ENCODE data around the gene ROM1. TPM values are rescaled to one million over a fixed set of nuclear protein-coding genes. Genes with fewer than 3 reads are reported as not detected.

The ROM1 gene, protein sequence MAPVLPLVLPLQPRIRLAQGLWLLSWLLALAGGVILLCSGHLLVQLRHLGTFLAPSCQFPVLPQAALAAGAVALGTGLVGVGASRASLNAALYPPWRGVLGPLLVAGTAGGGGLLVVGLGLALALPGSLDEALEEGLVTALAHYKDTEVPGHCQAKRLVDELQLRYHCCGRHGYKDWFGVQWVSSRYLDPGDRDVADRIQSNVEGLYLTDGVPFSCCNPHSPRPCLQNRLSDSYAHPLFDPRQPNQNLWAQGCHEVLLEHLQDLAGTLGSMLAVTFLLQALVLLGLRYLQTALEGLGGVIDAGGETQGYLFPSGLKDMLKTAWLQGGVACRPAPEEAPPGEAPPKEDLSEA
- 3.7 and 5.5 TPM in 2 replicates for total RNA-seq

GRCh38 chr11:62612366-62613290, at the start of gene ROM1, which contains the start of gene EML3:
Gene ROM1, plus strand, starts transcription at chr11:62613257. Its CDS starts 25 bp downstream, at chr11:62613282.
Gene EML3, minus strand, starts transcription at chr11:62612775. Its CDS starts 318 bp downstream, at chr11:62612457.

GRCh38 chr11:62573592-62574362, 39.3 kb upstream of the ROM1 start, which contains the start of gene EEF1G:
Gene EEF1G, minus strand, starts transcription at chr11:62573891. Its CDS starts 49 bp downstream, at chr11:62573842.

GRCh38 chr11:62591448-62592145, 21.5 kb upstream of the ROM1 start, which contains the start of gene TUT1:
Gene TUT1, minus strand, starts transcription at chr11:62591523. Its CDS starts 38 bp downstream, at chr11:62591485.

DNA sequence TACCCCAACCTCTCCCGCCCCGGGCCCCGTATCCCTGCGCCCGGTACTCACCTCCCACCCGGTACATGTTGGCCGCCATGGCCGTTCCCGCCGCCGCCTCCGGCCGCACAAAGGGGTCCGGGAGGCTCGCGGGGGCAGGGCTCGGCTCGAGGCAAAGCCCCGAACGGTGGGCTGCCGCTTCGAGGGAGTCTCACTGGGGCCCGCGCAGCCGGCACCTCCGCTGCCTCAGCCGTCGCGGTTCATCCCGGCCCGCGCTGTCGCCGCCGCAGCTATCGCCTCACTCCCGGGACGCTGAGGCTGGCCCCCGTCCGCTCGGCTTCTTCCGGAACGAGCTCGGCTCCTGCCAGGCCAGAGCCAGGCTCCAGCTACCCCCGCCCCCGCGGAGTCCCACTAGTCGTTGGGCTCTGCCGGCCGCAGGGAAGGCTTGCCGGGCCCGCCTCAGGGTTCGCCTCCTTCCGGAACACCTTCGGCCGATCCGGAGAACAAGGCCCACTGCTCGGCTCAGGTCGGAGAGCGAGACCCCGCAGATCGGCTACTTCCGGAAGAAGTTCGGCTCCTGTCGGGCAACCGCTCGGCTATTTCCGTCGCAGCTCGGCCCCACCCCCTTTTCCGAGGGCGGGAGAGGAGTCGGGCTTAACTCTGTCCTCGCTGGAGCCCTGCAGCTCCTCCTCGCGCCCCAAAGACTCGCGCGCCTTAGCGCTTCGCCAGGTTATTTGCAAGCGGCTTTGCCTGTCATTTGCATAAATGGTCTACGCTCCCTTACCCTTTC, 11.5 kb upstream of the ROM1 start, which contains the start of gene MTA2:
TSS of gene MTA2 (minus strand) at position 494 of the 769 bp plus-strand sequence. CDS start at position 79, 415 bp downstream.

GRCh38 chr11:62621567-62622470, 8.8 kb downstream of the ROM1 start, which contains the start of gene B3GAT3:
Gene B3GAT3, minus strand, starts transcription at chr11:62621986. Its CDS starts 39 bp downstream, at chr11:62621947.

DNA sequence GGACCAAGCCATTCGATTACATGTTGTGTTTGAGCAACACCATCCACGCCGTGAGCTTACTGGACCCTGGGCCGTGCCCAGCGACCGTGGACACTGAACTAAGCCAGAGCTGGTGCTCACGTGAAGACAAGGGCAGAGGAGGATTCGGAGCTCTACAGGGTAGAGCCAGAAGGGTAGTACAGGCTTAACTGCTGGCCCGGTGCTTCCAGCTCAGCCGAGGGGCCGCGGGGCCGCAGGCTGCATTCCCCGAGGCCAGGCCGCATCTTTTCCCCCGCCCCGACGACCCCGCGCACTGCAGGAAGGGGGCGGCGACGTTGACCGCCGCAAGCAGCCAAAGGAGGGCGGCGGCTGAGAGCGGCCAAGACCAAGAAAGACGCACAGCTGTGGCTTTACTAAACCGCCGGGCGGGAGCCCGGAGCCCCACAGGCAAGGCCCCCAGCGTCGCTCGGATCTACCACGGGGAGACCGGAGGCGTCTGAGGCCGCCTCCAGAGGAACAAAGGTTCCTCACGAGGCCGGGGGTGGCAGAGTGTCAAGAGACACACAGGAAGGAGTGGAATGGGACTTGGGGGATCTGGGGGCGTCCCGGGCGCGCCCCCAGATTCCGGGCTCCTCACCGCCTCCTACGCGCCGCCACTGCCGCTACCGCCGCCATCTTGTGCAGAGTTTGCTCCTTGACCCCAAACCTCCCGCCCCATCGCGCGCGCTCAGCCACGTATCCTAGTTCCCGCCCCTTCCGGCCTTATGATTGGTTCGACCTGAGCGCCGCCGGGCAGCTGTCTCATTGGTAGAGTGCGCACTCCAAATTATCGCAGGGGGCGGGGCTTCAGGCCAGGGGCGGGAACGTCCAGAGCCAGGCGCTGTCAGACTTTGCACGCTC, 33.1 kb downstream of the ROM1 start, which contains the start of gene GANAB:
TSS of gene GANAB (minus strand) at position 668 of the 879 bp plus-strand sequence. CDS start at position 654, 14 bp downstream.

Small RNA genes within 50 kb of the gene (small RNA-seq; reads per million reads assigned to genes)
- gene AP001458.1 (not detected), gene MIR6747 (not detected)

Other genes starting within 250 kb of the ROM1 start
- not detected in 2 replicates for gene SCGB1A1, start 194.2 kb upstream of the ROM1 start, total RNA-seq
- 953 and 967 TPM in 2 replicates for gene AHNAK, start 66.5 kb upstream of the ROM1 start, total RNA-seq
- 1,028 and 1,088 TPM in 2 replicates for gene EEF1G, start 39.4 kb upstream of the ROM1 start, total RNA-seq
- 6.3 and 7.2 TPM in 2 replicates for gene TUT1, start 21.7 kb upstream of the ROM1 start, total RNA-seq
- 138 and 161 TPM in 2 replicates for gene MTA2, start 11.4 kb upstream of the ROM1 start, total RNA-seq
- 35.9 and 38.5 TPM in 2 replicates for gene EML3, start 482 bp upstream of the ROM1 start, total RNA-seq
- 24.0 and 24.2 TPM in 2 replicates for gene B3GAT3, start 8.7 kb downstream of the ROM1 start, total RNA-seq
- 248 and 270 TPM in 2 replicates for gene GANAB, start 33.4 kb downstream of the ROM1 start, total RNA-seq
- 25.5 and 29.4 TPM in 2 replicates for gene INTS5, start 40.0 kb downstream of the ROM1 start, total RNA-seq
- gene C11orf98, start 52.0 kb downstream of the ROM1 start, total RNA-seq, result 14.9 and 20.3 TPM in 2 replicates
- 3.2 and 7.3 TPM in 2 replicates for gene CSKMT, start 52.1 kb downstream of the ROM1 start, total RNA-seq
- gene UQCC3, start 58.4 kb downstream of the ROM1 start, total RNA-seq, result 4.4 and 5.6 TPM in 2 replicates
- gene LBHD1, start 59.0 kb downstream of the ROM1 start, total RNA-seq, result 4.0 and 4.5 TPM in 2 replicates
- gene UBXN1, start 65.8 kb downstream of the ROM1 start, total RNA-seq, result 70.9 and 82.1 TPM in 2 replicates
- gene LRRN4CL, start 76.3 kb downstream of the ROM1 start, total RNA-seq, result 63.6 and 104 TPM in 2 replicates
- 47.2 and 64.5 TPM in 2 replicates for gene BSCL2, start 94.2 kb downstream of the ROM1 start, total RNA-seq
- gene GNG3, start 94.4 kb downstream of the ROM1 start, total RNA-seq, result not detected in 2 replicates
- gene HNRNPUL2, start 114.2 kb downstream of the ROM1 start, total RNA-seq, result 7.5 and 10.9 TPM in 2 replicates
- gene TTC9C, start 115.2 kb downstream of the ROM1 start, total RNA-seq, result 27.9 and 36.0 TPM in 2 replicates
- 19.3 and 21.4 TPM in 2 replicates for gene ZBTB3, start 140.9 kb downstream of the ROM1 start, total RNA-seq
- 34.9 and 47.2 TPM in 2 replicates for gene POLR2G, start 148.3 kb downstream of the ROM1 start, total RNA-seq
- gene TAF6L, start 158.1 kb downstream of the ROM1 start, total RNA-seq, result 13.5 and 19.5 TPM in 2 replicates
- gene TMEM179B, start 174.1 kb downstream of the ROM1 start, total RNA-seq, result 38.0 and 38.1 TPM in 2 replicates
- gene TMEM223, start 178.7 kb downstream of the ROM1 start, total RNA-seq, result 12.3 and 13.1 TPM in 2 replicates
- gene NXF1, start 192.2 kb downstream of the ROM1 start, total RNA-seq, result 30.5 and 38.9 TPM in 2 replicates
- gene STX5, start 218.8 kb downstream of the ROM1 start, total RNA-seq, result 48.3 and 56.5 TPM in 2 replicates
- gene TEX54, start 219.6 kb downstream of the ROM1 start, total RNA-seq, result not detected in 2 replicates
- 28.9 and 29.1 TPM in 2 replicates for gene WDR74, start 226.3 kb downstream of the ROM1 start, total RNA-seq

Data from hair follicle dermal papilla cell (primary cell).